NCI-H2196 treated with DMSO at 0.1 percent for 48 hours (cell line): ENCODE results near the gene MX1.

Source experiments
- DNase-seq: peaks from one replicate; lab custom pipeline; 2025; ENCODE audit not compliant: unreplicated experiment; lab: John Stamatoyannopoulos, UW

The MX1 gene

GRCh38 chr21:41429925-41430491 lies 4.0 kb downstream of the MX1 start:
- no peak for DNase-seq

GRCh38 chr21:41431788-41432548 lies 5.9 kb downstream of the MX1 start:
- DNase-seq: no peak

DNA sequence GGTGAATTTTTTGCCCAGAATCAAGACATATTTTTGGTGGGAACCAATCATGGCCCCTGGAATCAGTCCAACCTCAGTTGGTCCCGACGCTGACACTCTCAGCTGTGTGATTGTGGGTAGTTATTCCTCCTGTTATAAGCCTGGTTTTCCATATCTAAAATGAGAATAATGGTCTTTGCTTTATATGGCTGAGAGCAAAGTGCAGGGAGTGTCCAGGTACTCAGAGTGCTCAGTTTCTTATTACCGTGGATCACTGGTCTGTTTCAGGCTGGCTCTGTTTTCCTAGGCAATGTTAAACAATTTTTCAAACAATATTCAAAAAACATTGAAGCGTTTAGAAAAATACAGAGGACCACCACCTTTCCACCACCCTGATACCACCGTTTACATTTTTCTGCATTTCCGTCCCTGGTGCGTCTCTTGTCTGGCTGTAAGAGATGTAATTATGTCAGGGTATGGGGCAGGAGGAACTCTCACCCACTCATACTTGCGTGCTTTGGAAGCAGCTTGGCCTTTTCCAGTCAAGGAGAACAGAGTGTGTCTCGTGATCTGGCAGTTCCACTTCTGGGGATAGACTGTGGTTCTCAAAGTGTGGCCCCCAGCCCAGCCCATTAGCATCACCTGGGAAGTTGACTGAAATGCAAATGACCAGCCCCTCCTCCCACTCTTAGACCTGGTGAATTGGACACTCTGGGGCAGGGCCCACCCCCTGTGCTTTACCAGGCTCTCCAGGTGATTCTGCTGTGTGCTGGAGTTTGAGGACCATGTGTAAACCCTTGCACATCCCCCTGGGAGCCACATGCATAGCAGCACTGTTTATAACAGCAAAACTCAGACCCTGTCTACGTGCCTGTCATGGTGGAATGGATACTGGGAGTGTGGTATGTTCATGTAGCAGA lies 6.8 kb downstream of the MX1 start:
- no peak for DNase-seq

- DNase-seq: no peak
Measured at GRCh38 chr21:41433566-41433965, 7.5 kb downstream of the MX1 start.

DNA sequence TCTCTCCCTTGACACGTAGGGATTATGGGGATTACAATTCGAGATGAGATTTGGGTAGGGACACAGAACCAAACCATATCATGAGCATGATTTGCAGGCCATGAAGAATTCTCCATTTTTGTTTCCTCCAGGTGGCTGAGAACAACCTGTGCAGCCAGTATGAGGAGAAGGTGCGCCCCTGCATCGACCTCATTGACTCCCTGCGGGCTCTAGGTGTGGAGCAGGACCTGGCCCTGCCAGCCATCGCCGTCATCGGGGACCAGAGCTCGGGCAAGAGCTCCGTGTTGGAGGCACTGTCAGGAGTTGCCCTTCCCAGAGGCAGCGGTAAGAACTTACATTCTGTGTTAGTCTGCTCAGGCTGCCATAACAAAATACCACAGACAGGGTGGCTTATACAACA lies 9.7 kb downstream of the MX1 start:
- no peak for DNase-seq

DNA sequence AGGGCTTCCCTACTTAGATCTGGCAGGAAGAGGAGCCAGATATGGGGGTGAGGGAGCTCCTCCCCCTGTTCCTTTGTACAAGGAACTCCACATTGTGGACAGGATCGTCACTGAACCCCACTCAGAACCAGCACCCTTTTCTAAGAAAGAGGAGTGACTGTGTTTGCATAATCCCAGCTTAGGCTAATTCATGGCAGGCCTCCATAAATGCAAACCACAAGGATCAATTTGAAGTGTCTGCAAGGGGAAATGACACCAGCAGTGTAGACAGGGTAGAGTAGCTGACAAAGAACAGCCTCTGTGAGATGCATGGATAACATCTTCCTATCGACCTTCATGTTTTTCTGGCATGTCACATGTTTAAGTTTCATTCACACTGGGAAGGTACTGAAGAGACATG lies 11.7 kb downstream of the MX1 start:
- DNase-seq: no peak

- no peak for DNase-seq
Measured at GRCh38 chr21:41438425-41439113, 12.5 kb downstream of the MX1 start.

DNA sequence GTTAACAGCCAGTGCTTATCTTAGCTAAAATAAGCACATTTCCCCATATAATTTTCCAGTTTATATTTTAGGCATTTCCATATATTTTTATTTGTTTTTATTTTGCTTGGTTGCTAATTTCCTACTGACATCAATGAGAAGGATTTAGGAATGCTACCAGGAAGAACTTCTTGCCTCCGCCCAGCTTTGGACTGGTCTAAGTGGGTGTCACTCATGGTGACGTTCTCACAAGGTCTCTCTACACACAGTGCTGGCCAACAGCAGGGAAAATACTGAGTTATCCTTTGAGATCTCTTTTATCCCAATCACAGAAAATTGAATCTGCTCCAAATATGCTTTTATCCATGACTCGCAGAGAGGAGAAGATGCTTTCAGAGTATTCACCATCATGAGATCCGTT lies 13.2 kb downstream of the MX1 start:
- no peak for DNase-seq

DNA sequence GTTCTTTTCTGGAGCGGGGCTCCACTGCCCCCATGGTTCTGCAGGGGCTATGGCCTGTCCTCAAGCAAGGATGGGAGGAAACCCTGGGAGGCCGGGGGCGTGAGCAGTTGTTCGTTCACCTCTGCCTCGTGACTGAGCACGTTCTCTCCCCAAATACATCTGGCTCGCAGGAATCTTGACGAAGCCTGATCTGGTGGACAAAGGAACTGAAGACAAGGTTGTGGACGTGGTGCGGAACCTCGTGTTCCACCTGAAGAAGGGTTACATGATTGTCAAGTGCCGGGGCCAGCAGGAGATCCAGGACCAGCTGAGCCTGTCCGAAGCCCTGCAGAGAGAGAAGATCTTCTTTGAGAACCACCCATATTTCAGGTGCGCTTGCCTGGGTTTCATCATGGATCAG lies 15.5 kb downstream of the MX1 start:
- no peak for DNase-seq

DNA sequence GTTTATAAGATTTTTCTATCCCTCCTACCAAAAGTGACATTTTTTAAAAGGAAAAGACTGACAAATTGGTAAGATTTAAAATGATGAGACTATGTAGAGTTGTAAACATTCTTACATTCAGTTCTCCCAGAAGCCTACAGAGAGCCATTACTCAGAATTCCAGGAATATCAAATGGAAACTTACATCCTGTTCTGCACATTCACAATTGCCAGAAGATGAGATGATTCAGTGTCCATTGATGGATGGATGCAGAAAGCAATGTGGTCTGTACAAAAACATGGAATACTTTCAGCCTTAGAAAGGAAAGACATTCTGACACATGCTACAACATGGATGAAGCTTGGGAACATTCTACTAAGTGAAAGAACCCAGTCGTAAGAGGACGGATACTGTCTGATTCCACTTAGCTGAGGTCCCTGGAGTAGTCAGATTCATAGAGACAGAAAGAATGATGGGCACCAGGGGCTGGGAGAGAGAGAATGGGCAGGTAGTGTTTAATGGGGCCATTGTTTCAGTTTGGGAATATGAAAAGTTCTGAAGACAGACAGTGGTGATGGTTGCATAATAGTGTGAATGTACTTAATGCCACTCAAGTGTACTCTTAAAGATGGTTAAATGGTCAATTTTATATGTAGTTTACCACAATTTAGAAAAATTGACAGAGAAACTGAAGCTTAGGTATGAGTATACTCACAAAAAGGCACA lies 16.6 kb downstream of the MX1 start:
- DNase-seq: no peak

- DNase-seq: no peak
Measured at GRCh38 chr21:41443562-41443961, 17.5 kb downstream of the MX1 start.

DNA sequence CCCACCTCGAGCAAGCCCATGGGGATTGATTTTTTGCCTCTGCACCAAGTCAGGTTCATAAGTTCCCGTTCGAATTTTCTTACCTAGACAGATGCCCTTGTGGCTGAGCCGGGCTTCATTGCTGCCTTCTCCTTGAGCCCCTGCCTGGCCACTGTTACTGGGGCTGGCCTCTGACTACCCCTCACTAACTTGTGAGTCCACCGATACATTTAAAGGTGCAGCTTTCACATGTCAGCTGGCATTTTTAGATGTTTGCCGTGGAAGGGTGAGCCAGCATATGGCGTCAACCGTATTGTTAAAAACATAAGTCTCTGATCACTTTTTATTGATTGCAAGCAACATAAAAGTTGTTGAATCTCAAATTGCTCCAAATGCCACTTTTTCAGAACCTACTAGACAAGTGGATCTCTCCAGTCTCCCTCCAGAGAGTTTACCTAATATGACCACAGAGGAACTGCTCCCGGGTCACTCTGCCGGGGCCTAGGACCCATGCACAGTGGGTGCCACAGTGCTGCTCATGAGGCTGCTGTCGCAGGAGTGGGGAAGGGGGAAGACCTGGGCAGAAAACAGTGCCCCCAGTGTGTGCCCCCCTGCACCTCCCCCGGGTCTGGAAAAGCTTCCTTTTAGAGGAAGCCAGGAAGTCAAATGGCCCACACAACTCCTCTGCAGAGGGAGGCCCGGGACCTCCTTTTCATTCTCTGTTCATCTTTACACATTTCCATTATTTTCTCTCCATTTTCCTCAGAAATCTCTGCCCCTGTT lies 18.8 kb downstream of the MX1 start:
- no peak for DNase-seq

GRCh38 chr21:41445465-41445862 lies 19.4 kb downstream of the MX1 start:
- no peak for DNase-seq

- no peak for DNase-seq
Measured at GRCh38 chr21:41446586-41446985, 20.5 kb downstream of the MX1 start.

GRCh38 chr21:41447356-41447755 lies 21.3 kb downstream of the MX1 start:
- DNase-seq: no peak

DNA sequence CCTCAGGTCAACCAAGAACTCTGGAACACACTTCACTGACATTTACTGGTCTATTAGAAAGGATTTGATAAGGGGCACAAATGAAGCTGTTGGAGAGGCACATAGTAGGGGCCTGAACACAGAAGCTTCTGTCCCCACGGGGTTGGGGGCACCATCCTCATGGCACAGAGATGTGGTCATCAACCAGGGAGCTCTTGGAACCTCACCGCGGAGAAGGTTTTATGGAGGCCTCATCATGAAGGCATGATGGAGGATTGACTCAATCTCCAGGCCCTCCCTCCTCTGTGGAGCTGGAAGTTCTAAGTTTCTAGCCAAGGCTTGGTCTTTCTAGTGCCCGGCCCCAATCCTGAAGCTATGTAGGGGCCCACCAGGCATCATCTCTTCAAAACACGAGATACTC lies 23.6 kb downstream of the MX1 start:
- DNase-seq: no peak

DNA sequence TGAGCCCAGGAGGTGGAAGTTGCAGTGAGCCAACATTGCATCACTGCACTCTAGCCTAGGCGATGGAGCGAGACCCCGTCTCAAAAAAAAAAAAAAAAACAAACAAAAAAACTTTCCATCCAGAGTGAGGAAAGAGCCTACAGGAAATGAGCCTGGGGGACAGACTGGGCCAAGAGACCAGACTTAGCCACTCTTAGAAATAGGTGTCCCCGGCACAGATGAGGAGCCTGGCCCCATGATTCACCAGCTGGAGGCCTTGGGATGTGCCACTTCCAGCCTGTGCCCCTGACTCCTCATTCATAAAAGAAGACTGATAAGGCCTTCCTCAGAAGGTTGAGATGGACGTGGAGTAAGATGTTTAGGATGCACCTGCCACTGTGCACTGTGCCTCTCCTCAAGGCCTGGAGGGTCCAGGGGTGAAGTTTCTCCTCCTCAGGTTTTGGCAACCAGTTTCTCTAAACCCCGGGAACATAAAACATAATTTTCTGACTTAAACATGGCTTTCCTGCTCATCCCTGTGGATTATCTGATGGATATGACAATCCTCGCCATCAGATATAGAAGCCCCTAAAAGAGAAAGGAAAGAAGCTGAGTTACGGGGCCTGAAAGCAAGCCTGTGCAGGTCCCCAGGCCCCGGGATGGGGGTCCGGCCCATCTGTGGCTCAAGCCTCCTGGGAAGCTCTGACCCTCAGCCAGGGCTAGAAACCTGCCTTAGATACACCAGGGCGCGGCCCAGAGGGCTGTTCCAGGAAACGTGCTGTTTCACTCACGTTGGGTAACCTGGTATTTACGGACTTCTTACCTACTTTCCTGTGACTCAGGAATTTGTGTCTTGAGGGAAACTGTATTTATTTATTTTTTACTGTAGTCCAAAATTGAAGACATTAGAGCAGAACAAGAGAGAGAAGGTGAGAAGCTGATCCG lies 26.0 kb downstream of the MX1 start:
- no peak for DNase-seq

DNA sequence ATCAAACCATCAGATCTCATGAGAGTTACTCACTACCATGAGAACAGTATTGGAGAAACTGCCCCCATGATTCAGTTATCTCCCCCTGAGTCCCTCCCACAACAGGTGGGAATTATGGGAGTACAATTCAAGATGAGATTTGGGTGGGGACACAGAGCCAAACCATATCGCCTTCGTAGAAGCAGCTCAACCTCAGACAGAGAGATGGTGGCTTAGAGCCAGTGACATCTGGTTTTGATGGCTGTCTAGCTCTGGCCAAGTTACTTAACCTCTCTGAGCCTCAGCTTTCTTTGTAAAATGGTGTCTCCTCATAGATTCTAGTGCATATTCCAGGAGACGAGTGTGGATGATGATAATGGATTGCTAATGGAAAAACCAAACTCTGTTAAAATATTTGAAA lies 27.2 kb downstream of the MX1 start:
- no peak for DNase-seq

- no peak for DNase-seq
Measured at GRCh38 chr21:41453761-41454160, 27.7 kb downstream of the MX1 start.
